Measurements from ENCODE around the gene EAF1. TPM values are rescaled to one million over a fixed set of nuclear protein-coding genes. Genes with fewer than 3 reads are reported as not detected.

The EAF1 gene
- total and polyA plus RNA-seq, 2 of the 8 experiments (the other 6 are each of a cell fraction or from before 2014, with no cell fraction given), result 13.9 to 26.8 TPM

DNA sequence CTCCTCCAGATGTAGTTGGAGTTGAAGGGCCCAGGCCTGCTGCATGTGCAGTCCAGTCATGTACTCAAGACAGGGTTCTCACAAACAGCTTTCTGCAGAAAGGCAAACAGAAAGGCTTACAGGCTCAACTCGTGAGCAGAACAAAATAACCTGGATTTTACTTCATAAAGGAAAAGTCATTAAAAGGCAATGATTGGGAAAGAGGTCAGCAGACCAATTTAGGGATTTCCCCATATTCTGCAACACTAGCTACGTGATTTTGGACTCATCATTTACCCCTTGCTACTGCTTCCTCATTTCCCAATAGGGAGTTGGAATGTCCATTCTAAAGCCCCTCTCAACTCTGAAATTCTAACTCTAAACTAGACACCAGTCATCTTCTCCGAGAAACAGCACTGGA, 18.2 kb upstream of the EAF1 start (continued):
- TF ChIP-seq, protein P1, sequence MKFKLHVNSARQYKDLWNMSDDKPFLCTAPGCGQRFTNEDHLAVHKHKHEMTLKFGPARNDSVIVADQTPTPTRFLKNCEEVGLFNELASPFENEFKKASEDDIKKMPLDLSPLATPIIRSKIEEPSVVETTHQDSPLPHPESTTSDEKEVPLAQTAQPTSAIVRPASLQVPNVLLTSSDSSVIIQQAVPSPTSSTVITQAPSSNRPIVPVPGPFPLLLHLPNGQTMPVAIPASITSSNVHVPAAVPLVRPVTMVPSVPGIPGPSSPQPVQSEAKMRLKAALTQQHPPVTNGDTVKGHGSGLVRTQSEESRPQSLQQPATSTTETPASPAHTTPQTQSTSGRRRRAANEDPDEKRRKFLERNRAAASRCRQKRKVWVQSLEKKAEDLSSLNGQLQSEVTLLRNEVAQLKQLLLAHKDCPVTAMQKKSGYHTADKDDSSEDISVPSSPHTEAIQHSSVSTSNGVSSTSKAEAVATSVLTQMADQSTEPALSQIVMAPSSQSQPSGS (IDR thresholded peaks at IDR 0.05; ENCODE audit: low read length), result no peak

All from H1 (cell line).